Stimulated activated CD4-positive, alpha-beta T cell treated with anti-CD3 and anti-CD28 coated beads, Interleukin-4, amount 100 ng/mL, for 4 hours (primary cell): ENCODE measurements around the gene STRADB.
"Not testable (repeated sequence)": the region's sequence is repeated elsewhere in the genome, so short reads cannot be mapped to it uniquely, and the experiment has no call there.

Experiments
- DNase-seq, 2 experiments: peaks; one replicate each; pipeline ENCODE4 v3.0.0-alpha.2; 2020

Gene STRADB

DNA sequence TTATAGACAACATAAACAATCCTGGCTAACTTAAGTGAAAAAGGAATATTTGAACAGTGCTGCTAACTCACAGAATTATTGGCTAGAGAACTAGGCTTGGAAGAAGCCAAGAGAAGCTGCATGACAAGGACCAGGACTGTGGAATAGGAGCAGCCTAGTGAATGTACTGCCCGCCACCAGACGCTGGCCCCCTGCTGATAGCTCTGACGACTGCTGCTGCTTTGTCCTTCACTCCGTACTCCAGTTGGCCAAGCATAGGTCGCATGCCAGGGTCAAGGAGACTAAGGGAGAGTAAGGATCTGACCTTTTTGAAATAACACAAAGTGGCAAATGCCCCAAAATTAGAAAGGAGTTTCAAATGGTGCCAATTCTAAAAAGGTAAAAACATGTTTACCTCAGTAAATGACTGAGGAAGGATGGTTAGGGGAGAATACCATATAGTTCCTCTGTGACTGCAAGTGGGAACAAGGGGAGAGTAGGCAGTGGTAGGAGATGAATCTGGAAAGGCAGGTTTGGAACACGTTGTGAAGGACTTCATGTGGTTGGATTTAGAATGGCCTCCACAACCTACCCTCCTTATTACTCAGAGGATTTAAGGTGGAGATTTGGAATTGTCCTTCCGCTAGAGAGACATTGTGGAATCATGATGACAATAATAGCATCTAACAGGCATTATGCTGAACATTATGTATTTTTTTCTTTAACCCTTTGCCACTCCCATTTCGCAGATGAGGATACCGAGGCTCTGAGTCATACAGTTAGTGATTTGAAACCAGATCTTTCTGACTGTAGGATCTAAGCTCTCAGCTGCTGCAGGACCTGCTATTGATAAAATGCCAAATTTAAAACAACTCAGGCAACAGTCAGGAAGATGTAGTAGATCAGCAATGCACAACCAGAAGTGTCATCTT, 19.5 kb downstream of the STRADB start:
- DNase-seq, result no peak

DNA sequence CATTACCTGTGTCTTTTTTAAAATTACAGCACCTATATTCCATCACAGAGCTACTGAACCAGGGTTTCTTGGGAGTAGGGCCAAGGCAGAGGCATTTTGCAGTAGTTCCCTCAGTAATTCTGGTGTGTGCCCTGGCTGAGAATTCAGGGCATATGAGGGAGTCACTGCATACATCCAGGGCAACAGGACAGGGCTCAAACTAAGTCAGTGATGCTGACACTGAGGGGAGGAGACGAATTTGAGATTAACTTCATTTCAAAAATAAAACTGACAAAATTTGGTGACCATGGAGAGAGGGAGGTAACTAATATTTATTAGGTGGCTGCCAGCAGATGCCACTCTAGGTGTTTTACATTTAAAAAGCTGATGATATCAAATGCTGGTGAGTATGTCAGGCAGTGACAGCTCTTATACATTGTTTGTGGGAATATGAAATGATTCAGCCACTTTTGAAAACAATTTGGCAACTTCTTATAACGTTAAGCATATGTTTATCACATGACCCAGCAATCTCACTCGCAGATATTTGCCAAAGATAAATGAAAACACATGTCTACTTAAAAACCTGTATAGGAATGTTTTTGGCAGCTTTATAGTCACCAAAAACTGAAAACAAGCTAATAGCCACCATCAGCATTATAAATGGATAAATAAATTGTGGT, 20.3 kb downstream of the STRADB start:
- no peak for DNase-seq

DNA sequence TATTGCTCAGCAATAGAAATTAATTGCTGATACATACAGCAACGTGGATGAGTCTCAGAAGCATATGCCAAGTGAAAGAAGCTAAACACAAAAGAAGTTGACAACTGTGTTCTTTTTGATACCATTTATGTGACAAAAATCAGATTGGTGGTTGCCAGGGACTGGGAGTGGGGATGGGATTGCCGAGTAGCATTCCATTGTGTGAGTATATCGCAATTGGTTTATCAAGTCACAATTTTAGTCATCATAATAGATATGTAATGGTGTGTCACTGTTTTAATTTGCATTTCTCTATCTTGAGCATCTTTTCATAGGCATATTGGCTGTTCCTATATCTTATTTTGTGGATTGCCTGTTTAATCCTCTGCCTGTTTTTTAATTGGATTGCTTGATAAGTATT, 20.9 kb downstream of the STRADB start:
- no peak for DNase-seq

DNA sequence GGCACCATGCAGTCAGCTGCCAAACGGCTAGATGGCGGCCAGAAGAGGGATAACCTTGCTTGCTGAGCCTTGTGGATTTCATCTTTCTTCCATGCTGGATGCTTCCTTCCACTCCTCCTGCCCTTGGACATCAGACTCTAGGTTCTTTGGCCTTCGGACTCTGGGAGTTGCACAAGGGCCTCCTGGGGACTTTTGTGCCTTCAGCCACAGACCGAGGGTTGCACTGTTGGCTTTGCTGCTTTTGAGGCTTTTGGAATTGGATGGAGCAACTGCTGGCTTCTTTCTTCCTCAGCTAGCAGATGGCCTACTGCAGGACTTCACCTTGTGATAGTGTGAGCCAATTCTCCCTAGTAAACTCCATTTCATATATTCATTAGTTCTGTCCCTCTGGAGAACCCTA, 31.0 kb downstream of the STRADB start:
- no peak for DNase-seq

DNA sequence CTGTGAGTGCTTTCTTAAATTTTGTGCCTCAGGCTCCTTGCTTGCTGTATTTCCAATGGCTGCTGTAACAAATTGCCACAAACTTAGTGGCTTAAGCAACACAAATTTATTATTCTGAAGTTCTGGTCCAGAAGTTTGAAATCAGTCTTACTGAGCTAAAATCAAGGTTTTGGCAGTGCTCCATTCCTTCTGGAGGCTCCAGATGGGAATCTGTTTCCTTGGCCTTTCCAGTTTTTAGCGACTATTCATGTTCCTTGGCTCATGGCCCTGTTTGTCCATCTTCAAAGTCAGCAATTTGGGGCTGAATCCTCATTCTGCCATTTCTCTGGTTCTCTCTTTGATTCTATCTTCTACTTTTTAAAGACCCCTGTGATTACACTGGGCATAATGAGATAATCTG, 31.8 kb downstream of the STRADB start:
- DNase-seq, result no peak

DNA sequence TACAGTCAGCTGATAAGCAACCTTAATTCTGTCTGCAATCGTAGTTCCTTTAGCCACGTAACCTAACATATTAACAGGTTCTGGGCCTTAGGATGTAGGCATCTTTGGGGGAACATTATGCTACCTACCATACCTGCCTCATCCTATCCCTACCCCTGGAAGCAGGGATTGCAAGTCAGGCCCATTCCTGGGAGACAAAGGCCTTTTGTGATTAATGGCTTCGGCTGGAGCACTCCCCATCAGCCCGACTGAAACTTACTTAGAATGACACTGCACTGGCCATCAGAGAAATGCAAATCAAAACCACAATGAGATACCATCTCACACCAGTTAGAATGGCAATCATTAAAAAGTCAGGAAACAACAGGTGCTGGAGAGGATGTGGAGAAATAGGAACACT, 32.2 kb downstream of the STRADB start:
- DNase-seq, result not testable (repeated sequence)

DNA sequence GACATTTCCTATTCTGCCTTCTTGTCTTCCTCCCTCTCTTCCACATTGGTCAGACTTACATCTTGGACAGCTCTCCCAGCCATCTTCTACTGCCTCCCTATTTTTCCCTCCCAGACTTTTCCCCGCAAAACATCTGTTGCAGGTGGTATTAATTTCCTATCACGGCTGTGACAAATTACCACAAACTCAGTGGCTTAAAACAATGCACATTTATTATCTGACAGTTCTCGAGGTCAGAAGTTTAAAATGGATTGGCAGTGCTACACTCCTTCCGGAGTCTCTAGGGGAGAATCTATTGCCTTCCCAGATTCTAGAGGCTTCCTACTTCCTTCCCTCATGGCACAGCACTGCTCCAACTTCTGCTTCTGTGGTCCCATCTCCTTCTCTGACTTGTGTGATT, 33.3 kb downstream of the STRADB start:
- DNase-seq, result no peak

DNA sequence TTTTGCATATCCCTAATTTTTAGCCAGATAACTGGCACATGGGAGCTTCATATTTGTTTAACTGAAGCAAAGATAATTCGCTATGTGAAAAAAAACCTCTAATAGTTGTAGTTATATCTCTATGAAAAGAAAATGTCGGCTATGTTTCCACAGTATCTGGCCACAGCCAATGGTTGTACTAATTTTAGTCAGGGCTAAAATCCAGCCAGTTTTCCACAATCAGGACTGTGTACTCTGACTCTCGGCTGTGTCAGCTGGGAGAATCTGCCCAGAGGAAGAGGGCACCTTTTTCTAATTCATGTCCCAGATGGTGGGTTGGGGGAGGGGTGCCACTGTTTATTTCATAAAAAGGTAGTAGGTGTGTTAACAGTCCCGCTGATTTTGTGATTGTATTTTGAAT, 38.8 kb downstream of the STRADB start:
- DNase-seq, result no peak

DNA sequence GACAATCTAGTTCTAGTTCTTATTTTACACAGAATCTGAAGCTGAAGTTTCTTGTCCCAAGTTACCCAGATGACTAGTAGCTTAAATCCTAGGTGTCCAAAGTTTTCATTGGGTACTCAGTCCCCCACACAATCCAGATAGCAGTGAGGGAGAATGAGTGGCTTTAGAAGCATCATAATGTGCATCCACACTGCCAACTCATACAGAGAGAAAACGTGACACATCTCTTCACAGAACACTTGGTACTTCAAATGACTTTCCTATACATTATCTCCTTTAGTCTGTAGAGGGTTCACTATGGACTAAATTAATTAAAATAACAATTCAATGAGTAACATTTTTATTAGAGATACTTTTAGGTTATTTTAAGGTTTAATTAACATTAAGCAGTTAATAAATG, 45.2 kb downstream of the STRADB start:
- DNase-seq, result no peak

DNA sequence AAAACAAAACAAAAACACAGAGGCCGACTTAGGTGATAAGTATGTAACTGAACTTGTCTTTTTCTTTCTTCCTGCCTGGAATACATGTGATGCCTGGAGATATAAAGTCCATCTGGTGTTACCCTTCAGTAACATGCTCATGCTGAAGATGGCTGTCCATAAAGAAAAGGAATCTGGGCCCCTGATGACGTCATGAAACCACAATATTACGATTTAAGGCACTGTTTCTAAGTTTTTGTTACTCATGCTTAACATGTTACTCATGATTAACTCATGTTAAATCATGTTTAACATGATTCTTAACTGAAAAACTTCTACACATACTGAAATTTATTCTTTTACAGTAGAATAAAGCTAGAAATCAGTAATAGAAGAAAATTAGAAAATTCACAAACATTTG, 49.0 kb downstream of the STRADB start:
- DNase-seq, result no peak

DNA sequence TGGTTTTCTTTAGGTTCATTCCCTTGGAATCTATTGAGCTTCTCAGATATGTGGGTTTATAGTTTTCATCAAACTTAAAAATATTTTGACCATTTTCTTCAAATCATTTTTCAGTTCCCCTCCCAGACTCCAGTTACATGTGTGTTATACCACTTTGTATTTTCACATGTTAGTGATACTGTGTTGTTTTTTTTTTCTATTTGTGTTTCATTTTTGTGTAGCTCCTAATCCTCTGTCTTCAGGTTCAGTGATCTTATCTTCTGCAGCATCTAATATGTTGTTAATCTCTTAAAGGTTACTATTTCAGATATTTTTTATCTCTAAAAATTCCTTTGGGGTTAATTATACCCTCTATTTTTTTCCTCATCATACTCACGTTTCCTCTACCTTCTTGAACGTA, 51.2 kb downstream of the STRADB start:
- DNase-seq, result no peak

DNA sequence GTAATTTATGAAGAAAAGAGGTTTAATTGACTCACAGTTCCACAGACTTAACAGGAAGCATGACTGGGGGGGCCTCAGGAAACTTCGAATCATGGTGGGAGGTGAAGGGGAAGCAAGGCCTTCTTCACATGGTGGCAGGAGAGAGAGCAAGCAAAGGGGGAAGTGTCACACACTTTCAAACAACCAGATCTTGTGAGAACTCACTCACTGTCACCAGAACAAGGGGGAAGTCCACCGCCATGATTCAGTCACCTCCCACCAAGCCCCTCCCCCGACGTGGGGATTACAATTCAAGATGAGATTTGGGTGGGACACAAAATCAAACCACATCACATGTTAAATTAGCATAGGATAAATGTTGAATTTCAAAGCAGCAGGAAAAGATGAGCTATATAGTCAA, 56.2 kb downstream of the STRADB start:
- DNase-seq, result peak; percentile 3 to 32

DNA sequence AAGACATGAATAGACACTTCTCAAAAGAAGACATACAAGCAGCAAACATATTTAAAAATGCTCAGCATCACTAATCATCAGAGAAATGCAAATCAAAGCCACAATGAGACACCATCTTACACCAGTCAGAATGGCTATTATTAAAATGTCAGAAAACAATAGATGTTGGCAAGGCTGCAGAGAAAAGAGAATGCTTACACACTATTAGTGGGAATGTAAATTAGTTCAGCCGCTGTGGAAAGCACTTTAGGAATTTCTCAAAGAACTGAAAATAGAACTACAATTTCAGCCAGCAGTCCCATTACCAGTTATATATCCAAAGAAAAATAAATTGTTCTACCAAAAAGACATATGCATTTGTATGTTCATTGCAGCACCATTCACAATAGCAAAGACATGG, 61.7 kb downstream of the STRADB start:
- DNase-seq, result no peak

DNA sequence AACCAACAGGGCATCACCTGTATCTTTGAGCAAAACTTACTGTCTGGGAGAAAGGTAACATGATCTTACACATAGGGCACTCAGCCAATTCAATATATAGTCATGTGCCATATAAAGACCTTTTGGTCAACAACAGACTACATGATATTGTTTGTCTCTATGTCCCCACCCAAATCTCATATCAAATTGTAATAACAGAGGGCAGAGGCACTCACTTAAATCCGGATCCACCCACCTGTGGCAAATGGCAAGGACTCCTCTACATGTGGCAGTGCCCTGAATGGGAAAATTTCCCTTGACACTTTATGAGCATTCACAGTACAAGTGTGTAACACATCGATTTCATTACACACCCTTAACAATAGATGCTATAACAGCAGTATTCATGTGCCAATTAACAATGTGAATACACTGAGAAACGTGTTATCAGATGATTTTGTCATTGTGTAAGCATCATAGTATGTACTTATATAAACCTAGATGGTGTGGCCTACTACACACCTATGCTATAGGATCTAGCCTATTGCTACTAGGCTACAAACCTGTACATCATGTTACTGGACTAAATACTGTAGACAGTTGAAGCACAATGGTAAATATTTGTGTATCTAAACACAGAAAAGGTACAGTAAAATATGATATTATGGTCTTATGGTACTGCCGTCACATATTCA, 64.2 kb downstream of the STRADB start:
- no peak for DNase-seq

DNA sequence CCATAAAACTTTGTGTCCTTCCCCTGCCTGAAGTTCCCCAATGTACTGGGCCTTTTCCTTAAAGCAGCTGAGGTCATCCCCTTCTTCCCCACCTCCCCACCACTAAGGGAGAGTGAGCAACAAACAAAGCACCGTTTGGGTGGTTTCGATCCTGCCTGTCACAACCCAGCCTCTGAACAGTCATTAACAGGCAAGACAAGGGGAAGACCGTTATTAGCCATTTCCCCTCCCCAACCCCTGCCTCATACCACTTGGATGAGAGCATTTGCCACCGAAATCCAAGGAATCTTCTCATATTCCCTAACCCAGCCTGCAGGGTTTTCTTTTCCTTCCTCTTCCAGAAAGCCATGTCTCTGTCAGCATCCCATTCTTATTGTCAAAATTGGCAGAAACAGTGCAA, 65.6 kb downstream of the STRADB start:
- DNase-seq, result no peak

DNA sequence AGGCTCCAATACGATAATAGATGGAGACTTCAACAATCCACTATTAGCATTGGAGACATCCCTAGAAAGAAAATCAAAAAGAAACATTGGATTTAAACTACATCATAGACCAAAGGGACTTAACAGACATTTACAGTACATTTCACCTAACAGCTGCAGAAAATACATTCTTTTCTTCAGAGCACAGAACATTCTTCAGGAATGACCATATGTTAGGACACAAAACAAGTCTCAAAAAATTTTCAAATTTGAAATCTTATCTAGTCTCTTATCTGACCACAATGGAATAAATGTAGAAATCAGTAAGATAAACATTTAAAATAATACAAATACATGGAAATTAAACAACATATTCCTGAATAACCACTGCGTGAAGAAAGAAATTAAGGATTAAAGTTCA, 68.7 kb downstream of the STRADB start:
- no peak for DNase-seq

DNA sequence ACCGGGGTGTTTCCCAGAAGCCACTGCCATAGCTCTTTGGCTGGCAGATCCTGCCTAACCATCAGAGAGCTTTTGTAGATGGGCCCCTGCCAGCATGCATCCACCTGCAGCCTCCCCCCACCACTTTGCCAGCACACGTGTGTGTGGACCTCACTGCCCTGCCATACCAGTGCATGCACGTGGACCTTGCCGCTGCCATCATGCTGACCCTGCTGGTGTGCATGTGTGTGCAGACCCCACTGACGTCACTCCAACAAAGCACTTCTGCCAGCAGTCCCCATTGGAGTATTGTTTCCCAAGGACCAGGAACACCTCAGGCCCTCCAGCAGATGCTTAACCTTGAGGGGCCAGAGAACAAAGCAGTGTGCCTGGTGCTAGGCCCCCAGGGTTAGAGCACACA, 71.4 kb downstream of the STRADB start:
- DNase-seq, result no peak

DNA sequence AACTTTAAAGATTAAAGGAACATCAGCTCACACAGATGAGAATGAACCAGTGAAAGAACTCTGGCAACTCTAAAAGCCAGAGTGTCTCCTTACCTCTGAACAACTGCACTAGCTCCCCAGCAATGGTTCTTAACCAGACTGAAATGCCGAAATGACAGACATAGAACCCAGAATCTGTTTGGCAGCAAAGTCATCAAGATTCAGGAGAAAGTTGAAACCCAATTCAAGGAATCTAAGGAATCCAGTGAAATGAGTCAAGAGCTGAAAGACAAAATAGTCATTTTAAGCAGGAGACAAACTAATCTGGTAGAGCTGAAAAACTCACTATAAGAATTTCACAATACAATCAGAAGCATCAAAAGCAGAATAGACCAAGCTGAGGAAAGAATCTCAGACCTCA, 72.0 kb downstream of the STRADB start:
- DNase-seq, result no peak
